ENCODE data around the gene NCBP2.

The NCBP2 gene
- total RNA-seq, result 48.5 to 111 reads per million in 2 donors

DNA sequence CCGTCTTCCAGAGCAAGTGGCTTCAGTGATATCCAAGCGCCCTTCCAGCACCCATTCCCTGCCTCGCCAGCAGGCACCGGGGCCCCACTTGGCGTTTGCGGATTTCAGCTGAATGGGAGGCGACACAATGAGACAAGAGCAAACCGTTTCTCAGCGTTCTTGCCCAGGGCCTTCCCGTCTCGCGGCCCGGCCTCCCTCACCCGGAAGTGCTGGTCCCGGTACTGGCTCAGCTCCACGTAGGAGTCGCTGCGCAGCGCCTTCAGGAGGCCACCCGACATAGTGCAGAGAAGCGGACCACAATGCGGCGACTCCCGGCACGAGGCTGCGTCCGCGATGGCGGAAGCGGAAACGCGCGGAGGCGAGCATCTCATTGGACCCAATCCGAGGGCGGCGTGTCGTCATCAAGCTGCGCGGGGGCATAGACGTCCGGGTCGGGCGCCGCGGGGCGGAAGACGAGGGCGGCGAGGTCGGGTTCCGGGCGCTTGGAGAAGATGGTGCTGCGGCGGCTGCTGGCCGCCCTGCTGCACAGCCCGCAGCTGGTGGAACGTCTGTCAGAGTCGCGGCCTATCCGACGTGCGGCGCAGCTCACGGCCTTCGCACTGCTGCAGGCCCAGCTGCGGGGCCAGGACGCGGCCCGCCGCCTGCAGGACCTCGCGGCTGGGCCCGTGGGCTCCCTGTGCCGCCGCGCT, at the start of gene NCBP2:
NCBP2 (minus strand) TSS at position 303 of the 689 bp plus-strand sequence; CDS start at position 278, 25 bp downstream.
- peak; percentile 100 for DNase-seq

DNA sequence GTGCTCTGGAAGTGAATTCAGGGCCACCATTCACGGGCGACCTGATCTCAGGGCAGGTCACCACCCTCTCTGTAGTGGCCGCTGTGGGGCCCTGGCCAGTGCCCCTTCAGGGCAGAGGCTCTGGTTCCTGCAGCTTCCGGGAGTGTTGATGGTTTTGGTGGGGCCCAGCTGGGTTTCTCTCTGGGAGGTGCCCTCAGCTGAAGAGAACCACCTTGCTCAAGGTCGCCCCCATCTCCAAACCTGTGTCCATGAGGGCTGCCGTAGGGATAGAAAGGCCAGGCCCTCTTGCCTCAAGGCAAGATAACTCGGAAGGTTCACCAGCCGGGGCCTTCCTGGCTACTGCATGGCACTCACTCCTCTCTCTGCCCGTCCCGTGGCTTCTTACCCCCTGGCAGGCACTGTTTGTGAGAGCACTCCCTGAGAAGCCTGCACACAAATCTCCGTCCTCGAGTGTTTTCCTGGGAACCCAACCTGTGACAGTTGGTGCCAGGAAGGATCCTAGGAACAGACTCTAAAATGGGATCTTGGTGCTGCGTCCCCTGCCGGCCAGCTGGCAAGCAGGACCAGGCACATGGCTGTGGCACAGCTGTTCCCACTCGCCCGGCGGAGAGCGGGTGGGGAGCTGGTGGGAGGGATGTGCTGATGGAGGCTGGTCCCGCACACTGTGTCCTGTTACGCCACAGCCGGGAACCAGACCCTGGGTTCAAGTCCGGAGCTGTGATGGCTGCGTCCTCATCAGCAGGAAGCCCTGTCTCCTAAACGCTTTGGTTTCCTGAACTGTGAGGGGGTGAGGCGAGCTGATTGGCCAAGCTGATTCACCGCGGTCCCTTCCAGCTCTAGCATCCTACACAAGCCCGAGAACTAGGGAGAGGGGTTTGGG, 49.5 kb upstream of the NCBP2 start:
- DNase-seq, result no peak

DNA sequence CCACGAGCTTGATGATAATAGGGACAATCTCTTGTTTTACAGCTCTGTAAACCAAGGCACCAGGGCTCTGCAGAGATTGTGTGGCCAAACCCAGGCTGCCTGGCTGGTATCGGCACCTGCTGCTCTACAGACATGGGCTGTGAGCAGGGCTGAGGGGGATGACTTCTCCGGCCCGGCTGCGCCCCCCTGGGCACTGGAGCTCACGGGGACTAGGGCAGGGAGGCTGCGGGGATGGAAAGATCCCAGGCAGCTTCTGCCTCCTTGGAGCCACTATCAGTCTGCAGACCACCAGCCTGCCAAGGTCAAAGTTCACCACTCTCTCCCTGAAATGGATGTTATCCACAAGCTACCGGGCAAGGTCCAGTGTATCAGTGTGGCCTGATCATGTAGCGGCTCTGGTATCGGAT, 48.3 kb upstream of the NCBP2 start:
- no peak for DNase-seq

DNA sequence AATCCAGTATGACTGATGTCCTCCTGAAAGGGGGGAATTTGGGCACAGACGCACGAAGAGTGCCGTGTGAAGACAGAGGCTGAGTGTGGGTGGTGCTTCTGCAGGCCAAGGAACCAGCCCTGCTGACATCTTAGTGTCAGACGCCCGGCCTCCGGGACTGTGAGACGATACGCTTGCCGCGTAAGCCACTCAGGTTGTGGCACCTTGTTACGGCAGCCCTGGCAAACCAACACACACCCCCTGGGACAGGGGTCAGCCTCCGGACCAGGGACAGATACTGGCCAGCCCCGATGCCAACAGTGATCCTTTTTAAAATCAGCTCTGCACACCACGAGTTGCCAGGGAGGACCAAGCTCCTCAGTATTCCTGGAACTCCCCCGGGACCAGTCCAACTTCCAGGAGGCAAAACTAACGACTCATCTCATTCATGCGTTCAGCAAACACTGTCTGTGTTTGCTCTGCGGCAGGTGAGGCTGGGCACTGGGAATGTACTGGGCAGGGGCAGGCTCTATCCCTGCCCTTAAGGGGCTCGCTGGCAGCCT, 47.5 kb upstream of the NCBP2 start:
- DNase-seq, result no peak

DNA sequence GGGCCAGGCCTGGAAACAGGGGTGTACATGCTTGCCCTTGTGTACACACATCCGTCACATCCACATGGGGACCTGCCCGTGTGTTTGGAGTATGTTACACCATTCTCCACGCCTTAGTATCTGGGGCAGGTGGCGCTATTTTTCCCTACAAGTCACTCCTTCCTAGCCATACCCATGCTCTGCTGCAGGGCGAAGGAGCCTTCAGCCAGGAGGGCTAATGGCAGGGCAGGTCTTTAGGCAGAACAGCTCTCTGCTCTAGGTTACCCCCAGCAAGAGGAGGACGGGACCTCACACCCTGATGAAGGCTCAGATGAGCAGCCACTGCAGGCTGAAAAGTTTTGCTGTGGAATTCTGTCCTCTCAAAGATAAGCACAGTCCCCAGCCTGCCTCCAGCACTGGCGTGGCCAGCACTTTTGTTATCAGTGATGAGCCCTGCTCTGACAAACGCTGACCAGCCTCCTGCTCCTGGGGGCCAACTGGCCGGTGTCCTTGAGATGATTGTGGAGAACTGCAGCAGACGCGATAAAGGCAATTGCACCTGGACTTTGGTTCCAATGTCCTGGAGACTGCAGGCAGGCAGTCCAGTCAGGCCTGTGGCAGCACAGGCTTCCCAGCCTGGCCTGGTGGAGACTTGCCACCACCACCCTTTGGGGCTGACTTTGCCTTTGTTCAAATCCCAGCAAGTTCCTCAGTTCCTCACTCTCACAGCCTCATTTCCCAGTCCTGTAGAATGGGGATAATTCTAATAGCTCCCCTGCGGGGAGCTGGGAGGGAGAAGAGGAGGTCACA, 46.1 kb upstream of the NCBP2 start:
- no peak for DNase-seq

DNA sequence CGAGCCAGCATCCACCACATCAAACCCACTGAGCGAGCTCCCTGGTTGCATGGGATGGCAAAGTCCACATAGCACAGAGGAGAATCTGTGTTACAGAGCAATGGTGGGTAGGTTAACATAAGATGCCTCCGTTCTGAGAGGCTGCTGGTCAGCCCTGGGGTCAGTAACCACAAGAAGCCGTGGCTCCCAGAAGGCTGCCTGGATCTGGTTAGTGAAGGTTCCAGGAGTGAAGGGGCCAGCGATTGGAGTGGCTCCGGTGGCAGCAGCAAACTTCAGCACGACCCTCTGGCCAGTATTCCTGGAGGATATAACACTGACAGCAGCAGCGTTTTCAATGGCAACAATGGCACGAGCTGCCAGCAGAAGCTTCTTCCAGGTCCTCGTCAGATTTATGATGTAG, 44.7 kb upstream of the NCBP2 start:
- DNase-seq, result no peak

DNA sequence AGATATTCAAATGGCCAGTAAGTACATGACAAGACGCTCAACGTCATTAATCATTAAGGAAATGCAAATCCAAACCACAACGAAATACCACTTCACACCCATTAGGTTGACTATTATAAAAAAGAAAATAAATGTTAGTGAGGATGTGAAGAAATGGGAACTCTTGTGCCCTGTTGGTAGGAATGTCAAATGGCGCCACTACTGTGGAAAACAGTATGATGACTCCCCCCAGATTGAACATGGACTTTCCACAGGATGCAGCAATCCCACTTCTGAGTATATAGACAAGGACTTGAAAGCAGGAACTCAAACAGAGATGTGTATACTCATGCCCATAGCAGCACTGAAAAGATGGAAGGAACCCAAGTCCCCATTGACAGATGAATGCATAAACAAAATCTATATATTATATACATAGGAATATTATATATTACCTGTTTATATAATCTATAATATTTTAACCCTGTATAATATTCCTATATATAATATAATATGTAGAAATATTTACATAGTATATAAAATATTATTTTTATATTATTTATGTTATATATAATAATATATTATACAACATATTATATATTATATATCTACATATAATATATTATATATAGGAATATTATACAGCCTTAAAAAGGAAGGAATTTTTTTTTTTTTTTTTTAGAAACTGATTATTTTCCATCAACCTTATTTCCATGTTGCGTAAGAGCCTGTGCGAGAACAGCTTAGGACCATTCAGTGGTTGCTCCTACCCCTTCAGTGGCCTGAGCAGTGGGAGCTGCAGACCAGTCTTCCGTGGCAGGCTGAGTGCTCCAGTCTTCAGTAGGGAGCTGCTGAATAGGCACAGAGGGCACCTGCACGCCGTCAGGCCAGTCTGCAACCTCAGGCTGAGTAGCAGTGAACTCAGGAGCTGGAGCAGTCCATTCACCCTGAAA, 43.9 kb upstream of the NCBP2 start:
- DNase-seq, result no peak

DNA sequence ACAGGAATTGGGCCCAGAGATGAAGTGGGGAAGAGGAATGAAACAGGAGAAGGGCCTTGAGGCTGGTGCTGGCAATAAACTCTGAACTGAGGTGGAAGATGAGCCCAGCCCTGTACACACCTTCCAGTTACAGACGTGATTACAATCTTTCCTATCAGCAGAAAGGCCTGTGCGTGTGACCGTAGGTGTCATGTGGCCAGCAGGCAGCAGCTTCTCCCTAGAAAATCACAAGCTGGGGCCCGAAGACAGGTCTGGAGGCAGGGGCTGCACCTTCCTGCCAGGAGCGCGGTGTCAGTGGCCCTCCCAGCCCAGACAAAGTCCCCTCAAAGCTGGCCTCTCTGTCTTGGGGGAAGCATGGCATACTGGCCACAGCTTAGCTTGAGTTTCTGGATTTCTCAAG, 43.0 kb upstream of the NCBP2 start:
- no peak for DNase-seq

DNA sequence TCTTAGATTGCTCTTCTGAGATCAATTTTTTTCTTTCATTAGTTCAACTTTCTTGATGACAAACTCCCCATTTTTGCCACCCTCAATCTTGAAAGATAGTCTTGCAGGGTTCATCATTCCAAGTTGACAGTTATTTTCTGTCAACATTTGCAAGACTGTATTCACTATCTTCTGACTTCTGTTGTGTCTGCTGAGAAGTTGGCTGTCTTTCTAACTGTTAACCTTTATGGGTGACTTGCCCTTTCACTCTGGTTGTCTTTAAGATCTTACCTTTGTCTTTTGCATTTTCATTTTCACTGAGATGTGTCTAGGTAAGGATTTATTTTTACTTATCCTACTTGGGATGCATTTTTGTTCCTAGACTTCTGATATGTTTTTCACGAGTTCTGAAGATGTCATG, 40.9 kb upstream of the NCBP2 start:
- DNase-seq, result no peak

DNA sequence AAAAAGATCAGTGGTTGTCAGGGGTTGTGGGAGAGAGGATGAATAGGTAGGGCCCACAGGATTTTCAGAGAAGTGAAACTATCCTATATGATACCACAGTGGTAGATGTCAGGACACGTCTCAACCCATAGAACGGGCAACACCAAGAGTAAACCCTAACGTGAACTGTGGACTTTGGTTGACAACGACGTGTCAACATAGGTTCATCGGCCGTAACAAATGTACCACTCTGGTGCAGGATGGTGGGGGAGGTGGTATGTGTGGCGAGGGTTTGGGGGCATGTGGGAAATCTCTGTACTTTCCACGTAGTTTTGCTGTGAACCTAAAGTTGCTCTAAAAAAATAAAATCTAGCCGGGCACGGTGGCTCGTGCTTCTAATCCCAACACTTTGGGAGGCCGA, 39.3 kb upstream of the NCBP2 start:
- no peak for DNase-seq

DNA sequence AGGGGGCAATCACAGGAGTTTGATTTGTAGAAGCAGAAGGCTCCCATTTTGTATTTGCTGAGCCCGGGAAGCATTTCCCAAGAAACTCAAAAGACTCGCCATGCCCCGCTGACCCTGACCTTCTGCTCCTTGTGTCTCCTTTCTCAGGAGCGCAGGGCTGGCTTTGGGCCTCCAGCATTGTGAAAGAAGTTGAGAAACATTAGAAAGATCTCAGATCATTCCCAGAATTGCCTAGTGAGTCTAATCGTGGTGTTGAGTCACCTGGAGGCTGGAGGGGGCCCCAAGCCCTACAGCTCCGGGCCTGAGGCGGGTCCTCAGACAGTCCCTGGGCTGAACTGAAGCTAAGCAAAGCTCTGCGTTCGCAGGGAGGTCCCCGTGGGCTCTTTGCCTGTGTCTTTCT, 37.2 kb upstream of the NCBP2 start:
- no peak for DNase-seq

DNA sequence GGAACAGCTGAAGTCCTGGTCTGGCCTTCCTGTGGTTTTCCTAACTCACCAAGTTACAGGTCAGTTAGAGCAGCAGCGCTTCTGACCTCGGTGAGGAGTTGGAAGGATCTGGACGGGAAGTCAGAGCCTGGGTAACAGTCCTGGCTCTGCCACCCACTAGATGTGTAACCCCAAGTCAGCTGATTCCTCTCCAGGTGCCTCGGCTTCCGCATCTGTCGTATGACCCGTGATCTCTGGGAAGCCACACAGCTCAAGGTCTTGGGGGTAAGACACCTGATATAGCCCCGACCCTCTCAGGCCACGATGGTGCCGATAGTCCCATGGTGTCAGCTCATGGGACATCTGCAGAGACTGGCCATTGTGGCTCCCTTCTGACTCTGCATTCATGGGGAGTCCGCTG, 34.6 kb upstream of the NCBP2 start:
- DNase-seq, result no peak

DNA sequence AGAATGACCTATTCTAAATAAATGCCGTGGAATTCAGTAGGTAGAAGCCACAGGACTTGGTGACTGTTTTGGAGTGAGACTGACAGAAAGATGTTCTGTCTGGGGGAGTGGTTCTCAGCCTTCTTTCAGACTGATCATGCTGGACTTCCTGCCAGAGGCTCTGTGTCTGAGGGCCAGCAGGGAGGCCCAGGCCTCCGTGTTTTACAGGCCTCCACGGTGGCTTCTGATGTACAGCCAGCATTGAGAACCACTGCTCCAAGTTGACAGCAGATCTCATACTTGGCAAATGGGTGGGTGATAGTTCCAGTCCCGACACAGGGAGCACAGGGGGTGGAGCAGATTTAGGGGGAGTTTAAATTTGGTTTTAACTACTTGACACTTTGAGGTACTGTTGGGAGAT, 33.0 kb upstream of the NCBP2 start:
- DNase-seq, result no peak

DNA sequence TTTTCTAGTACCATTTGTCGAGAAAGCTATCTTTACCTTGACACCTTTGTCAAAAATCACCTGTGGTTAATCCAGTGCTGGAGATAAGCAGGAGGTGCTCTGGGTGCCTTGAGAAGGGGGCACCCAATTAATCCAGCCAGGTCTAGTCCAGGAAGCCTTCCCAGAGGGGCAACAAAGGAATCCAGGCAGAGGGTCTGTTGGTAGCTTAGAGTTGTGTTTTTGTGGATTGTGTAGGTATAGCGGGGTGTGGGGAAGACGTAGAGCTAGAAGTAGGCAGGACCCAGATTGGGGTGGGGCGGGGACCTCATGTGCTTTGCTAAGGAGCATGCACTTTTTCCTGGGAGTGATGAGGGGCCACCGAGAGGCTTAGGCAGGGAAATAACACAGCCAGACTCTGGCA, 32.3 kb upstream of the NCBP2 start:
- no peak for DNase-seq

DNA sequence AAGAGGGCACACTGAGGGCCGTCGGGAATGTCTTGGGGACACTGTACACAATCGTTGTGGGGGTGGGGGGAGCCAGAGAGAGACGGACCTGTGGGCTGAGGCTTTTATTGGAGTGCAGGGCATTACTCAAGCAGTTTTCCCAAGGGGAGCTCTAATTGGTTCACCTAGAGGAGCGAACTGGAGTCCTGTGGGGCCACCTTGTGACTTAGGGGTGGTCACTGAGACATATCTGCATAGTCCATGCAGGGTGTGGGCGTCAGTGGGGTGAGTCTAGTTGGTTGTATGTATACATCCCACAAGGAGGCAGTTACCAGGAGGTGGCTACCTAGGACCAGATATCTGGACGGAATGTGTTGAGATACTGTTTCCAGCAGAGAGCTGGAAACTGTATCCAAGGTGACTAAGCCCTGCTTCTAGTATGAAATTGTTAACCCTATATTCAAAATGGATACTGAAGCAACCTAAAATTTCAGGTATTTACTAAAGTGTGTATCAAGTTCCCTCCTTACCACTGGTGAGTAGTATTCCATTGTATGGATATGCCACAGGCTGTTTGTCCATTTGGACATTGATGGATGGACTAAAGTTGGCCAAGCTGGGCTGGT, 28.9 kb upstream of the NCBP2 start:
- no peak for DNase-seq

DNA sequence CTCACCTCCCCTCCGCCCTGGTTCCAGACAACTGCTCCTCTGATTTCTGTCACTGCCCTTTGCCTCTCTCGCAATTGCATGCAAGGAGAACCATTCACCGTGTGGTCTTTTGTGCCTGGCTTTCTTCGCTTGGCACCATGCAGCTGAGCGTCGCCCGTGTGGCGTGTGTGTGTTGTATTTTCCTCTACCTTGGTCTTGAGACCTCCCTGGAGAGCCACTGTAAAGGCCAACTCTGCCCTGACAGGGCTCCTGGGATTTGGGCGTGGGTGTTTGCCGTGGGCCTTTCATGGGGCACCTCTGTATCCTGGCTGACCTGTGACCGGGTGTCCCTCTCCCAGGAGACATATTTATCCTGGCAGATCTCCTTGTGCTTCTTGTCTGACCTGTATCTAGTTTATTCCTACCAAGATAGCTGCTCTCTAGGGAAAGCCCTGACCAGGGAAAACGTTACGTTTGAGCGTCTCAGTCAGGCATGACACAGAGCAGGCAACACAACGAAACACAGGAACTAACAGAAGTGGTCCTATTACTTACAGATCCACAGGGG, 28.3 kb upstream of the NCBP2 start:
- no peak for DNase-seq

DNA sequence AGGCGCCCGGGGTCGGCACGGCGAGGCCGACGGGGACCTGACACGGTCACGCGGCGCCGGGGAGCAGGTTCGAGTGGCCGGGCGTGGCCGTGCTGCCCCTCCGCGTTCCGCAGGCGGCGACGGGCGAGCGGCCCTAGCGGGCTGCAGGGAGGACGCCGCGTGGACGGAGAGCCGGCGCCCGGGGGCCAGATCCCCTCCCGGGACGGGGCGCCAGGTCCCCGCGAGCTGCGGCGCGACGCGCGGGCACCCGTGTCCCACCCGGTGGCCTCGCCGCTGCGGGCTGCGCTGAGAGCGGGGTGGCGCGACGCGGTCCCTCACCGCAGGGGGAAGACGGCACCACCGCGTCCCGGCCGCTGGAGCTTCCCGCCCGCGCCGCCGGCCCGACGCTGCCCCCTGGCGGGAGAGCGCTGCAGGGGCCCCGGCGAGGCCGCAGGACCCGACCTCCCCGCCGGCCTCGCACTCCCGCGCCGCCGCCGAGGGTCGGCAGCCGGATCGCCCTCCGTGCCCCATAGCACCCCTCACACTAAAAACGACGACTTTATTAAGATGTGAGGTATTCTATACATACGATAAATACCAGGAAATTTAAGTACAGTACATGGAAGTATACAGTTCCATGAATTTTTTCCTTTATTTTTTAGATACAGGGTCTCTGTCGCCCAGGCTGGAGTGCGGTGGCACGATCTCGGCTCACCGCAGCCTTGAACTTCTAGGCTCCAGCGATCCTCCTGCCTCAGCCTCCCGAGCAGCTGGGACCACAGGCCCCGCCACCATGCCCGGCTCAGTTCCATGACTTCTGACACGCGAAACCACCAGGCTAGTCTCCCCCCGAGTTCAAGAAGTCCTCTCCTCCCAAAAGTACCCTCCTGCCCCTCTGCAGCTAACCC, 27.6 kb upstream of the NCBP2 start:
- peak; percentile 65 for DNase-seq

DNA sequence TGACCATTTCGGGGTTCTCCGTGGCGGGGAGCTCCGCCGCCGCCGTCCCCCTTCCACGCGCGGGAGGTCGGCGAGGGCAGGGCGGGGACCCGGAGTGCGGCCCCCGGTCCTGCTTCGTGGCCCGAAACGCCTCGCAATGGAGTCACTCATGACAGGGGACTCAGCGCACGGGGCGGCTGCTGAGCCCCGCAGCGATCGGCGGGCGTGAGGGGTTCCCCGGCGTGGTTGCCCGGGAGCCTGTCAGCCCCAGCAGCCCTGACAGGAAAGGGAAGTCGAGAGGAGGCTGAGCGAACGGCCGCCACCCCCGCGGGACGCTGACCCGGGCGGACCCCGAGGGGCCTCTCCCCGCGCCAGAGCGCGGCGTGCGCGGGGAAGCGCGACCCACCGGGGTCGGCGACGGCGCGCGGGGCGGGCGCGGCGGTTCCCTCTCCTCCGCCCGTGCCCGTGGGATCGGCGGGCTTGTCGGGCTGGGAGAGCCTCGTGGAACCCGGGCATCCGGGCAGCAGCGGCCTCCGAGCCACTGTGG, 26.9 kb upstream of the NCBP2 start:
- DNase-seq, result peak; percentile 13

DNA sequence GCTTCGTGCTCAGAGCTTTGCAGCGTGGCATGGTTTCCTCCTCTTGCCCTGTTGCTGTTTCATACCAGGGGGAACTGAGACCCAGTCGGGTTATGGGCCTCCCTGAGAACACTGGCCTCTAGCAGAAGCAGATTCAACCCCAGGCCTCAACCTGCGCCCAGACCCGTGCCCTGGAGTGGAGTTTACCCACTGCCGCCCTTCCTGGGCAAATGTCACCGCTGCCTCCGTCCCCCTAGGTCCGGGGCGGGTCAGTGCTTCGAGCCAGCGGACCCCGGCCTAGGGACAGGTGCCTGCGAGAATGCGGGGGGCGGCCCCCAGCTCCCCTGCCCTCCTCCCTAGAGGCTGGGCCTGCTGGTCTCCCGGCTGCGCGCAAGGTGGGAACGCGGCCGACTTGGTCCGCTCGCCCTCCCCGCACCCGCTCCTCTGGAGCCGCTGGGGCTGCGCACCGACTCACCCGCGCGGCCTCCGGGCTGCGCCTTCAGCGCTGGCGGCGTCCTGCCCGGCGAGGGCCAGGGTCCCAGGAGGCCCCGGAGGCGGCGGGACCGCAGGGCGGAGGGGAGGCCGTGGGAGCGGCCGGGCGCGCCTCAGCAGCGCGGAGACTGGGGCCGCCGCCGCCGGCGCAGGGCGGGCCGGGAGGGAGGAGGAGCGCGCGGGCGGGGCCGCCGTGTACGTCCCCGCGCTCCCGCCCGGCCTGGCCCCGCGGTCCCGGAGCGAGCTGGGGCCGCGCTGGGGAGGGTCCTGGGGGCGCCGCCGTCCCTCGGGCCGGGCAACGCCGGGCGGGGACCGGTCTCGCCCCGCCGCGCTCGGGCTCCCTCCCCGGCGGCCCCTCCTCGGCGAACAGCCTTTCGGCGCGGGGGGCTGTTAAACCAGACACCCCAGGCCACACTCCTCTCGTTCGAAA, 26.2 kb upstream of the NCBP2 start, which contains the start of gene PIGZ:
PIGZ (minus strand) TSS at position 601 of the 901 bp plus-strand sequence. CDS start 16,802 bp downstream, outside the sequence.
- DNase-seq, result peak; percentile 12

Data from T-helper 9 cell (primary cell).